Activated naive CD4-positive, alpha-beta T cell treated with anti-CD3 and anti-CD28 coated beads for 36 hours (primary cell): Measurements from ENCODE around the gene VPS26C. TPM values are rescaled to one million over a fixed set of nuclear protein-coding genes. Genes with fewer than 3 reads are reported as not detected.

ENCODE experiments used
- CTCF ChIA-PET: fragments of 350-600 bp; sonication (Branson Sonifier 250); formaldehyde crosslinking; loops from one replicate; lab custom pipeline; 2021; ENCODE audit warnings: antibody characterized with exemption; lab: Charles Lee
- DNase-seq: peaks from one replicate; pipeline ENCODE4 v3.0.0-alpha.2; 2020
- H3K27ac Mint-ChIP-seq: one replicate; pipeline ENCODE4 v1.8.0; 2021; ENCODE audit warnings: mild to moderate bottlenecking, mixed read lengths
- H3K27me3 Mint-ChIP-seq: one replicate; pipeline ENCODE4 v1.8.0; 2021; ENCODE audit warnings: low read depth, mixed read lengths
- H3K36me3 Mint-ChIP-seq: one replicate; pipeline ENCODE4 v1.8.0; 2021; ENCODE audit warnings: low read depth, mixed read lengths
- H3K4me1 Mint-ChIP-seq: one replicate; pipeline ENCODE4 v1.8.0; 2021; ENCODE audit warnings: low read depth, mixed read lengths
- H3K4me3 Mint-ChIP-seq: one replicate; pipeline ENCODE4 v1.8.0; 2021; ENCODE audit warnings: mild to moderate bottlenecking, moderate library complexity, mixed read lengths
- H3K9me3 Mint-ChIP-seq: one replicate; pipeline ENCODE4 v1.8.0; 2021; ENCODE audit warnings: mixed read lengths
- intact Hi-C: fragments of 100-400 bp; cut with micrococcal nuclease; formaldehyde crosslinking; loops from one replicate; pipeline ENCODE4 v1.15.1; 2023
- total RNA-seq, 2 experiments: library from RNA; stranded (reverse); gene quantifications; one replicate each; pipeline ENCODE4 v1.2.3, GENCODE V29; 2021

Gene VPS26C
- total RNA-seq, 2 experiments from 2014 or later: 50.1 to 51.0 TPM

- peaks cover 28% of the 10 kb centered on the region for H3K36me3 Mint-ChIP-seq
- DNase-seq: no peak
- no peak overlapping the region for H3K4me3 Mint-ChIP-seq
- CTCF ChIA-PET: no interaction called here
- H3K27ac Mint-ChIP-seq: no peak overlapping the region
- H3K4me1 Mint-ChIP-seq: no peaks in the 10 kb centered on the region
- no peaks in the 10 kb centered on the region for H3K9me3 Mint-ChIP-seq
- intact Hi-C loops: no loop called here
- H3K27me3 Mint-ChIP-seq: no peaks in the 10 kb centered on the region
These were observed 73.5 kb downstream of the VPS26C start for GRCh38 chr21:37193676-37194075.

GRCh38 chr21:37193006-37193405, 74.1 kb downstream of the VPS26C start:
- intact Hi-C loops: no loop called here
- no peak overlapping the region for H3K27ac Mint-ChIP-seq
- H3K36me3 Mint-ChIP-seq: peaks cover 31% of the 10 kb centered on the region
- DNase-seq: no peak
- no peaks in the 10 kb centered on the region for H3K4me1 Mint-ChIP-seq
- CTCF ChIA-PET: no interaction called here
- H3K9me3 Mint-ChIP-seq: no peaks in the 10 kb centered on the region
- H3K27me3 Mint-ChIP-seq: no peaks in the 10 kb centered on the region
- no peak overlapping the region for H3K4me3 Mint-ChIP-seq

- CTCF ChIA-PET: interaction anchor here (0.7 kb wide), 1 partner anchor 33 kb away, joined by 3 read pairs; no protein-coding TSS in a partner anchor
- Mint-ChIP-seq H3K36me3 (peaks cover 36% of the 10 kb centered on the region), H3K4me3 (no peak overlapping the region), H3K27me3 (no peaks in the 10 kb centered on the region), H3K4me1 (no peaks in the 10 kb centered on the region), H3K9me3 (no peaks in the 10 kb centered on the region), H3K27ac (no peak overlapping the region)
- no peak for DNase-seq
- intact Hi-C loops: no loop called here
These were observed 75.1 kb downstream of the VPS26C start for GRCh38 chr21:37192019-37192418.

GRCh38 chr21:37188825-37189224, 78.3 kb downstream of the VPS26C start:
- Mint-ChIP-seq H3K4me1 (peaks cover 10% of the 10 kb centered on the region), H3K36me3 (peaks cover 30% of the 10 kb centered on the region), H3K4me3 (no peak overlapping the region), H3K27me3 (no peaks in the 10 kb centered on the region), H3K27ac (no peak overlapping the region), H3K9me3 (no peaks in the 10 kb centered on the region)
- CTCF ChIA-PET: interaction anchor here (1.1 kb wide), 1 partner anchor 22 kb away, joined by 3 read pairs; no protein-coding TSS in a partner anchor
- intact Hi-C loops: no loop called here
- DNase-seq: no peak

GRCh38 chr21:37186983-37187382, 80.2 kb downstream of the VPS26C start:
- intact Hi-C loops: no loop called here
- Mint-ChIP-seq H3K27me3 (no peaks in the 10 kb centered on the region), H3K27ac (no peak overlapping the region), H3K9me3 (no peaks in the 10 kb centered on the region), H3K4me1 (peaks cover 14% of the 10 kb centered on the region), H3K36me3 (peaks cover 27% of the 10 kb centered on the region), H3K4me3 (no peak overlapping the region)
- CTCF ChIA-PET: no interaction called here
- DNase-seq: no peak

GRCh38 chr21:37184784-37185593, 82.1 kb downstream of the VPS26C start:
- H3K27ac Mint-ChIP-seq: peak overlapping the region; percentile 19
- H3K4me3 Mint-ChIP-seq: no peak overlapping the region
- no peak for DNase-seq
- intact Hi-C loops: loop anchor here (2.0 kb wide), 1 partner anchor 36 kb away; no protein-coding TSS in a partner anchor
- peaks cover 27% of the 10 kb centered on the region for H3K36me3 Mint-ChIP-seq
- peaks cover 14% of the 10 kb centered on the region for H3K4me1 Mint-ChIP-seq
- H3K9me3 Mint-ChIP-seq: peaks cover 2% of the 10 kb centered on the region
- CTCF ChIA-PET: interaction anchor here (0.6 to 0.8 kb wide), 2 partner anchors 23 to 41 kb away, joined by 3 to 4 read pairs; no protein-coding TSS in a partner anchor
- no peaks in the 10 kb centered on the region for H3K27me3 Mint-ChIP-seq

- peaks cover 30% of the 10 kb centered on the region for H3K36me3 Mint-ChIP-seq
- H3K4me1 Mint-ChIP-seq: peaks cover 14% of the 10 kb centered on the region
- CTCF ChIA-PET: no interaction called here
- H3K27ac Mint-ChIP-seq: no peak overlapping the region
- no peaks in the 10 kb centered on the region for H3K27me3 Mint-ChIP-seq
- H3K4me3 Mint-ChIP-seq: no peak overlapping the region
- peak; percentile 8 for DNase-seq
- intact Hi-C loops: loop anchor here (2.0 kb wide), 1 partner anchor 37 kb away; no protein-coding TSS in a partner anchor
- H3K9me3 Mint-ChIP-seq: peaks cover 6% of the 10 kb centered on the region
These were observed 83.4 kb downstream of the VPS26C start for GRCh38 chr21:37183749-37184148.

GRCh38 chr21:37182222-37182621, 84.9 kb downstream of the VPS26C start:
- peaks cover 32% of the 10 kb centered on the region for H3K36me3 Mint-ChIP-seq
- H3K27ac Mint-ChIP-seq: no peak overlapping the region
- DNase-seq: no peak
- H3K4me1 Mint-ChIP-seq: peaks cover 14% of the 10 kb centered on the region
- H3K9me3 Mint-ChIP-seq: peaks cover 6% of the 10 kb centered on the region
- H3K27me3 Mint-ChIP-seq: no peaks in the 10 kb centered on the region
- intact Hi-C loops: no loop called here
- CTCF ChIA-PET: no interaction called here
- H3K4me3 Mint-ChIP-seq: no peak overlapping the region

GRCh38 chr21:37181059-37181458, 86.1 kb downstream of the VPS26C start:
- no peak for DNase-seq
- Mint-ChIP-seq H3K27me3 (no peaks in the 10 kb centered on the region), H3K4me1 (peaks cover 14% of the 10 kb centered on the region), H3K27ac (no peak overlapping the region), H3K36me3 (peaks cover 34% of the 10 kb centered on the region), H3K4me3 (no peak overlapping the region), H3K9me3 (peaks cover 6% of the 10 kb centered on the region)
- intact Hi-C loops: no loop called here
- CTCF ChIA-PET: no interaction called here

GRCh38 chr21:37176716-37177115, 90.4 kb downstream of the VPS26C start:
- DNase-seq: no peak
- Mint-ChIP-seq H3K27ac (no peak overlapping the region), H3K4me1 (no peaks in the 10 kb centered on the region), H3K4me3 (no peak overlapping the region), H3K36me3 (peaks cover 40% of the 10 kb centered on the region), H3K27me3 (no peaks in the 10 kb centered on the region), H3K9me3 (peaks cover 6% of the 10 kb centered on the region)
- intact Hi-C loops: no loop called here
- CTCF ChIA-PET: interaction anchor here (1.1 kb wide), 1 partner anchor 10 kb away, joined by 4 read pairs; no protein-coding TSS in a partner anchor

Other genes with a start within 250 kb of the VPS26C start
- 10 to 100 TPM; 12.0 to 16.9 TPM for gene PIGP, start 194.3 kb downstream of the VPS26C start, total RNA-seq
- gene TTC3, start 194.1 kb downstream of the VPS26C start, total RNA-seq: 10 to 100 TPM; 53.7 to 53.8 TPM
- 10 to 100 TPM; 49.8 to 51.4 TPM for gene DYRK1A, start 99.4 kb upstream of the VPS26C start, total RNA-seq